Adrenal gland (tissue), 12 donors: ENCODE results near the gene PITRM1. TPM values are rescaled to one million over a fixed set of nuclear protein-coding genes. Genes with fewer than 3 reads are reported as not detected.
"Not testable (repeated sequence)": the region's sequence is repeated elsewhere in the genome, so short reads cannot be mapped to it uniquely, and the experiment has no call there.

Experiments
- DNase-seq, 7 donors: peaks; one replicate each; pipeline ENCODE4 v3.0.0-alpha.2; 2019 to 2020
- H3K27ac ChIP-seq, 5 donors: fragments of 200-600 bp; sonication (generic) in 4 of 5; 1 replicate in 3 of 5; 2 replicates in 2 of 5; pipeline versions ENCODE4 v1.5.1 to v1.8.0; 2016 to 2020; ENCODE audit warnings: mild to moderate bottlenecking in 1 of 5
- H3K27me3 ChIP-seq: fragments of 200-600 bp; 2 replicates; pipeline ENCODE4 v1.8.0; 2021
- H3K36me3 ChIP-seq, 2 donors: fragments of 200-600 bp; replicated peaks in 1 of 2; 1 replicate in 1 of 2; 2 replicates in 1 of 2; pipeline versions ENCODE4 v1.5.1 to v1.8.0; 2018 to 2022
- H3K4me1 ChIP-seq, 2 donors: fragments of 200-600 bp; replicated peaks in 1 of 2; 1 replicate in 1 of 2; 2 replicates in 1 of 2; pipeline versions ENCODE4 v1.5.1 to v1.8.0; 2018 to 2021
- H3K4me3 ChIP-seq, 4 donors: fragments of 200-600 bp; sonication (generic) in 3 of 4; one replicate each; pipeline ENCODE4 v1.5.1; 2016 to 2018
- H3K9me3 ChIP-seq, 3 donors: fragments of 200-600 bp; sonication (generic) in 1 of 3; replicated peaks in 1 of 3; 1 replicate in 2 of 3; 2 replicates in 1 of 3; pipeline versions ENCODE4 v1.5.1 to v1.8.0; 2016 to 2021
- CTCF ChIP-seq, 6 experiments: fragments of 450-650 bp in 4 of 6; fragments of 200-600 bp in 2 of 6; sonication (generic) in 1 of 6; IDR thresholded peaks; 1 replicate in 5 of 6; 2 replicates in 1 of 6; pipeline versions ENCODE4 v1.5.1 to v1.8.0; 2016 to 2021; ENCODE audit warnings: antibody characterized with exemption in 6 of 6, mild to moderate bottlenecking in 2 of 6, moderate library complexity in 1 of 6
- POLR2A ChIP-seq, 2 donors: fragments of 450-650 bp; IDR thresholded peaks; one replicate each; pipeline ENCODE4 v1.6.1; 2017; ENCODE audit warnings: antibody characterized with exemption in 2 of 2, mild to moderate bottlenecking in 2 of 2, moderate library complexity in 1 of 2
- WGBS, 4 donors: extraction: QIAGEN DNeasy Blood & Tissue Kit in 2 of 4; methylation state at CpG; one replicate each; pipeline versions ENCODE4 v1.1.5 to v1.1.7; 2013 to 2017; 5-methylcytosine and 5-hydroxymethylcytosine counted together
- intact Hi-C, 2 donors: fragments of 100-400 bp; cut with DNase I; formaldehyde crosslinking; loops; one replicate each; pipeline versions ENCODE4 v1.14.1 to v1.15.0; 2022 to 2023
- polyA plus RNA-seq, 3 donors: library from polyadenylated mRNA; stranded (reverse); fragments of 200-250 nt in 2 of 3; fragments of 350-450 nt in 1 of 3; fragmentation: Illumina TruSeq in 1 of 3; extraction: RNeasy Lipid Tissue Mini Kit (QIAGEN cat#74804) in 1 of 3; gene quantifications; one replicate each; pipeline ENCODE4 v1.2.3, GENCODE V29; 2013 to 2014
- total RNA-seq, 9 donors: library from RNA; depleted of rRNA in 4 of 9; stranded (reverse); fragments of >200 nt in 4 of 9; fragments of 120-200 nt in 1 of 9; fragmentation: NEBNext Ultra II Directional in 1 of 9; extraction: Animal tissue kit (Norgen Biotek cat#: 25700) in 1 of 9; gene quantifications; one replicate each; pipeline versions ENCODE4 v1.1.0 to v1.2.4, GENCODE V29; 2013 to 2023
- donor health status: healthy with polysubstance abuse.
- donor health status: Bipolar disorder and iron deficiency.
- donor health status: DM: yes; HTN: yes; CAD: no.
- donor health status: DM: no; HTN: no; CAD: no.
- donor health status: DM: no; HTN: no; CAD: no.
- donor health status: DM: yes; HTN: yes; CAD: no.

The PITRM1 gene
- total and polyA plus RNA-seq, 12 donors: 83.0 to 204 (median 102) TPM

DNA sequence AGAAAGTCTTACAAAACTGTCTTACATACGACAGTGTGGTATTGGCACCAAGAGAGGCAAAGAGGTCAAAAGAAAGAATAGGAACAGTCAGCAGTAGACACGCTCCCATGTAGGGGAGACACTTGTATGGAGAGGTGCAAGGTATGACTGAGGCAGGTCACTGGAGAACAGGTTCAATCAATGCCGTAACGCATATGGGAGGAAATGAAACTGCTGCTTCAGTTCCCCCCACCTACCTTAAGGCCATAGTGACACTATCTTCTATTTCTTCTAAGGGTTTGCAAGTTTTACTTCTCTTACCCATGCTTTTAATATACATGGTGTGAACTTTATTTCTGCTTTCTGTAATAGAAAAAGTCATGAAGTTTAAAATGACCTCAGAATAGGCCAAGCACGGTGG is 5.5 kb upstream of the PITRM1 start:
- H3K4me1 ChIP-seq: no peaks in the 10 kb centered on the region
- no peak overlapping the region for H3K4me3 ChIP-seq
- H3K27ac ChIP-seq: no peak overlapping the region
- TF ChIP-seq POLR2A (IDR thresholded peaks at IDR 0.05): no peak
- no peak for TF ChIP-seq CTCF (IDR thresholded peaks at IDR 0.05)
- 76 to 84% (median 78%) methylated on average over 5 of the region's 5 CpGs for WGBS, 4 donors
- intact Hi-C loops: loop anchor here in 1 of 2 donors (10.0 kb wide), 1 partner anchor 243 kb away; no protein-coding TSS in a partner anchor
- H3K27me3 ChIP-seq: no peaks in the 10 kb centered on the region
- no peak for DNase-seq
- no peaks in the 10 kb centered on the region for H3K9me3 ChIP-seq
- no peaks in the 10 kb centered on the region for H3K36me3 ChIP-seq

DNA sequence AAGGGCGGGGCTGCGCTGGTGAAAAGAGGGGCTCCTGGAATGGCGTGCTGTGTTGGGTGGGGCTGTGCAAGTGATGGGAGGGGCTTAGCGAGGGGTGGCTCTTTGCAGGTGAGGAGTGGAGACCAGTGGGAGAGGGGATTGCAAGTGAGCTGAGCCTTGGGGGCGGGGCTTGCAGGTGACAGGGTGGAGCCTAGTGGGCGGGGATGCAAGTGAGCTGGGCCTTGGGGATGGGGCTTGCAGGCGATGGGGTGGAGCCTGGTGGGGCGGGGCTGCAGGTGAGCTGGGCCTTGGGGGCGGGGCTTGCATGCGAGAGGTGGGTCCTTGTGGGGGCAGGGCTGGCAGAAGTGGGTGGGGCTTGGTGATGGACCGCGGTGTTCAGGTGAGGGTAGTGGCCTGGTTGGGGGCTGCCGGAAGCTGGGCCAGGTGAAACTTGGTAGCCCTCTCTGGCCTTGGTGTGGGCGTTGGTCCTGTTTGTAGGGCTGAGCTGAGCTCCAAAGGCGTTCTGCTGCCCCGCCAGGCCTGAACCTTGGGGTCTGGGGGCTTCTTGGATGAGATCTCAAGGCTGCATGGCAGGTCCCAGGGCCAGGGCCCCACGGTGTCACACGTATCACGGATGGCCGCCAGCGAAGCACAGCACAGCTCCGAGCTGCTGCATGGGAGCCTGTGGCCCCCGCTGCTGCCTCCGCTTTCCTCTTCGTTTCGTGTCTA is 743 bp upstream of the PITRM1 start:
- no peaks in the 10 kb centered on the region for H3K9me3 ChIP-seq
- DNase-seq: peak in 1 of 7 donors; percentile 43
- peak overlapping the region in 1 of 4 donors; percentile 40 for H3K4me3 ChIP-seq
- no peaks in the 10 kb centered on the region for H3K27me3 ChIP-seq
- H3K4me1 ChIP-seq: peaks cover 10 to 27% of the 10 kb centered on the region in 2 donors
- peak overlapping the region in 1 of 5 donors; percentile 13 for H3K27ac ChIP-seq
- intact Hi-C loops: loop anchor here in 1 of 2 donors (10.0 kb wide), 1 partner anchor 239 kb away; no protein-coding TSS in a partner anchor
- WGBS, 4 donors: 4 to 42% (median 38%) methylated on average over 7 to 26 of the region's 26 CpGs
- H3K36me3 ChIP-seq: peaks cover 0 to 10% of the 10 kb centered on the region in 2 donors
- TF ChIP-seq POLR2A (IDR thresholded peaks at IDR 0.05): no peak
- TF ChIP-seq CTCF (IDR thresholded peaks at IDR 0.05): no peak

DNA sequence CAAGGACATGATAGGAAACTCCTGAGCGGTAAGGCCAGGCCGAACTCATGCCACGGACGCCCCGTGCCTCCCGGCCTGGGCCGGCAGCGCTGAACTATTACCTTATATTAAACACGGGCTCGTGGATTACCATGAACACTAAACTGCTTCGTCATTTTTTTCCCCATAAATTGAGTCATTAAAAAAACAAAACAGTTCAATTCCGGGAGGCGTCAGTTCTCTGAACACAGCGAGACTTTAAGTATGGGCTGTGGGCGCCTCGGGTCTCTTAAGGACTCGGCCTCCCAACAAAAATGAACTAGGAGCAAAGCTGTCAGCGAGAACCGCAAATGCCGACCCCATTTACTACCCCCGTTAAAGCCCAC is 519 bp downstream of the PITRM1 start:
- H3K4me1 ChIP-seq: peaks cover 10 to 32% of the 10 kb centered on the region in 2 donors
- WGBS, 4 donors: 0 to 1% (median 1%) methylated on average over 17 to 21 of the region's 21 CpGs
- H3K36me3 ChIP-seq: peaks cover 0 to 17% of the 10 kb centered on the region in 2 donors
- H3K27me3 ChIP-seq: no peaks in the 10 kb centered on the region
- peak overlapping the region; percentile 64 to 94 (median 91) for H3K27ac ChIP-seq
- no peak for TF ChIP-seq POLR2A (IDR thresholded peaks at IDR 0.05)
- no peak for TF ChIP-seq CTCF (IDR thresholded peaks at IDR 0.05)
- no peaks in the 10 kb centered on the region for H3K9me3 ChIP-seq
- H3K4me3 ChIP-seq: peak overlapping the region; percentile 62 to 90 (median 86)
- DNase-seq: peak in 3 of 7 donors; percentile 37 to 49 (median 39)
- intact Hi-C loops: loop anchor here in 1 of 2 donors (10.0 kb wide), 1 partner anchor 237 kb away; no protein-coding TSS in a partner anchor

DNA sequence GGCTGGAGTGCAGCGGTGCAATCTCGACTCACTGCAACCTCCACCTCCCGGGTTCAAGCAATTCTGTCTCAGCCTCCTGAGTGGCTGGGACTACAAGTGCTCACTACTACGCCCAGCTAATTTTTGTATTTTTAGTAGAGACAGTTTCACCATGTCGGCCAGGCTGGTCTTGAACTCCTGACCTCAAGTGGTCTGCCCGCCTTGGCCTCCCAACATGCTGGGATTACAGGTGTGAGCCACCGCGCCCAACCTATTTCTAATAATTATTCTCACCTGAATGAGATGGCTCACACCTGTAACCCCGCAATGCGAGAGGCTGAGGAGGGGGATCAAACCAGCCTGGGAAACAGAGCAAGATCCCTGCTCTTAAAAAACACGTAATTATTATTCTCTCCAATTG is 1.1 kb downstream of the PITRM1 start:
- intact Hi-C loops: loop anchor here in 1 of 2 donors (10.0 kb wide), 1 partner anchor 237 kb away; no protein-coding TSS in a partner anchor
- WGBS, 4 donors: 81 to 89% (median 83%) methylated on average over 11 of the region's 11 CpGs
- peaks cover 10 to 32% of the 10 kb centered on the region in 2 donors for H3K4me1 ChIP-seq
- H3K4me3 ChIP-seq: peak overlapping the region in 1 of 4 donors; percentile 81
- DNase-seq, H3K27me3 ChIP-seq, H3K9me3 ChIP-seq: not testable (repeated sequence)
- H3K36me3 ChIP-seq: peaks cover 0 to 23% of the 10 kb centered on the region in 2 donors
- H3K27ac ChIP-seq: peak overlapping the region in 1 of 5 donors; percentile 93
